Measurements from ENCODE around the gene RPS19BP1.

- TF ChIP-seq RFX5 (IDR thresholded peaks at IDR 0.05; ENCODE audit: borderline replicate concordance, low read depth, low read length) (no peak), CTCF (IDR thresholded peaks at IDR 0.05; ENCODE audit: control extremely low read depth in 1 of 3, insufficient read depth in 1 of 3, low read depth in 1 of 3, low read length in 3 of 3) (no peak), JUN (IDR thresholded peaks at IDR 0.05; ENCODE audit: low read depth, low read length) (no peak), POLR2A (IDR thresholded peaks at IDR 0.05; ENCODE audit: control extremely low read depth in 1 of 2, low read depth in 2 of 2, low read length in 2 of 2) (no peak), ZNF274 (IDR thresholded peaks at IDR 0.05; ENCODE audit: borderline replicate concordance, extremely low read depth, low read length) (no peak), KDM1A (IDR thresholded peaks at IDR 0.05; ENCODE audit: borderline replicate concordance, low read length) (no peak), CBX8 (IDR thresholded peaks at IDR 0.05; ENCODE audit: borderline replicate concordance, low read depth, low read length) (no peak), RAD21 (IDR thresholded peaks at IDR 0.05 in 1 of 2, conservative IDR thresholded peaks at IDR 0.05 in 1 of 2; ENCODE audit: low read depth in 2 of 2, low read length in 2 of 2) (no peak), SIRT6 (IDR thresholded peaks at IDR 0.05; ENCODE audit: low read length) (no peak), CHD2 (IDR thresholded peaks at IDR 0.05; ENCODE audit: low read length) (no peak), SIN3A (conservative IDR thresholded peaks at IDR 0.05 in 1 of 2, IDR thresholded peaks at IDR 0.05 in 1 of 2; ENCODE audit: low read depth in 1 of 2, low read length in 2 of 2) (no peak)
These were observed 14.3 kb downstream of the RPS19BP1 start for GRCh38 chr22:39518144-39518786.
